Vagina (tissue), 2 donors: ENCODE measurements around the gene DENND1A. TPM values are rescaled to one million over a fixed set of nuclear protein-coding genes. Genes with fewer than 3 reads are reported as not detected.

ENCODE experiments used
- DNase-seq, 2 donors: peaks; one replicate each; pipeline ENCODE4 v3.0.0-alpha.2; 2017; ENCODE audit errors: extremely low spot score in 2 of 2
- H3K27ac ChIP-seq: fragments of 200-600 bp; sonication (generic); one replicate; pipeline ENCODE4 v1.5.1; 2019
- H3K27me3 ChIP-seq: fragments of 200-600 bp; sonication (generic); one replicate; pipeline ENCODE4 v1.5.1; 2019
- H3K36me3 ChIP-seq, 2 donors: fragments of 200-600 bp; sonication (generic); one replicate each; pipeline ENCODE4 v1.5.1; 2017 to 2019
- H3K4me1 ChIP-seq: fragments of 200-600 bp; sonication (generic); one replicate; pipeline ENCODE4 v1.5.1; 2019
- H3K4me3 ChIP-seq, 2 donors: fragments of 200-600 bp; sonication (generic); 1 replicate in 1 of 2; 2 replicates in 1 of 2; pipeline ENCODE4 v1.5.1; 2016 to 2019
- H3K9me3 ChIP-seq: fragments of 200-600 bp; sonication (generic); one replicate; pipeline ENCODE4 v1.5.1; 2019
- POLR2A ChIP-seq, 2 donors: fragments of 450-650 bp; IDR thresholded peaks; one replicate each; pipeline ENCODE4 v1.6.1; 2017; ENCODE audit warnings: antibody characterized with exemption in 2 of 2, mild to moderate bottlenecking in 2 of 2, moderate library complexity in 2 of 2
- POLR2AphosphoS5 ChIP-seq, 2 donors: sonication (generic); formaldehyde crosslinking; IDR thresholded peaks; one replicate each; pipeline ENCODE4 v1.9.0; 2017; ENCODE audit warnings: antibody characterized with exemption in 2 of 2, mild to moderate bottlenecking in 2 of 2, low read depth in 1 of 2; ENCODE audit not compliant: insufficient read depth in 1 of 2
- intact Hi-C: fragments of 100-400 bp; cut with DNase I; formaldehyde crosslinking; loops from one replicate; pipeline ENCODE4 v1.15.1; 2023
- total RNA-seq: library from RNA; depleted of rRNA; stranded (reverse); fragments of >200 nt; gene quantifications from one replicate; pipeline ENCODE4 v1.2.3, GENCODE V29; 2016
- TF ChIP-seq, protein P1 (sequence below), 3 experiments: fragments of 450-650 bp in 2 of 3; fragments of 200-600 bp in 1 of 3; sonication (generic) in 1 of 3; IDR thresholded peaks; one replicate each; pipeline ENCODE4 v1.5.1; 2017 to 2019; ENCODE audit warnings: antibody characterized with exemption in 3 of 3, mild to moderate bottlenecking in 2 of 3, moderate library complexity in 2 of 3

The DENND1A gene
- total RNA-seq, 1 donor from 2014 or later = 20.4 TPM

DNA sequence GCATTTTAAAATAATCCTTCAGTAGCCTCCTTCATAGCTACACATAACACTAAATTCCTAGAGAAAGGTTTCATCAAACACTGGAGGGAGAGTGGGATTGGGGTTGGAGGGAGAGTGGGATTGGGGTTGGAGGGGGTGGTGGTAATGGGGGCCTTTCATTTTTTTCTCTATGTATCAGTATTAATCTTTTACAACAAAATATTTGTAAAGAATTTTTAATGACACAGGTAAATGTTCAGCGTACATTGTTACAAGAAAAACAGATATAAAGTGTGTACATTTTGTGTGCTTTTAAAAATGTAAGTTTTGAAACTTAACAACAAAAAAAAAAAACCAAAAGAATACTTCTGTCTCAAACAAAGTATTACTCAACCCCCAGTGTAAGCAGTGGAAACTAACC, 266.4 kb downstream of the DENND1A start:
- no peaks in the 10 kb centered on the region for H3K9me3 ChIP-seq
- DNase-seq = no peak
- no peak overlapping the region for H3K4me3 ChIP-seq
- intact Hi-C loops = no loop called here
- H3K27me3 ChIP-seq = no peaks in the 10 kb centered on the region
- TF ChIP-seq POLR2AphosphoS5 (IDR thresholded peaks at IDR 0.05; ENCODE audit: insufficient read depth in 1 of 2, low read depth in 1 of 2) = no peak
- TF ChIP-seq, protein P1, sequence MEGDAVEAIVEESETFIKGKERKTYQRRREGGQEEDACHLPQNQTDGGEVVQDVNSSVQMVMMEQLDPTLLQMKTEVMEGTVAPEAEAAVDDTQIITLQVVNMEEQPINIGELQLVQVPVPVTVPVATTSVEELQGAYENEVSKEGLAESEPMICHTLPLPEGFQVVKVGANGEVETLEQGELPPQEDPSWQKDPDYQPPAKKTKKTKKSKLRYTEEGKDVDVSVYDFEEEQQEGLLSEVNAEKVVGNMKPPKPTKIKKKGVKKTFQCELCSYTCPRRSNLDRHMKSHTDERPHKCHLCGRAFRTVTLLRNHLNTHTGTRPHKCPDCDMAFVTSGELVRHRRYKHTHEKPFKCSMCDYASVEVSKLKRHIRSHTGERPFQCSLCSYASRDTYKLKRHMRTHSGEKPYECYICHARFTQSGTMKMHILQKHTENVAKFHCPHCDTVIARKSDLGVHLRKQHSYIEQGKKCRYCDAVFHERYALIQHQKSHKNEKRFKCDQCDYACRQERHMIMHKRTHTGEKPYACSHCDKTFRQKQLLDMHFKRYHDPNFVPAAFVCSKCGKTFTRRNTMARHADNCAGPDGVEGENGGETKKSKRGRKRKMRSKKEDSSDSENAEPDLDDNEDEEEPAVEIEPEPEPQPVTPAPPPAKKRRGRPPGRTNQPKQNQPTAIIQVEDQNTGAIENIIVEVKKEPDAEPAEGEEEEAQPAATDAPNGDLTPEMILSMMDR (IDR thresholded peaks at IDR 0.05) = no peak
- no peak for TF ChIP-seq POLR2A (IDR thresholded peaks at IDR 0.05)
- no peaks in the 10 kb centered on the region for H3K4me1 ChIP-seq
- peaks cover 0 to 11% of the 10 kb centered on the region in 2 donors for H3K36me3 ChIP-seq
- no peak overlapping the region for H3K27ac ChIP-seq

DNA sequence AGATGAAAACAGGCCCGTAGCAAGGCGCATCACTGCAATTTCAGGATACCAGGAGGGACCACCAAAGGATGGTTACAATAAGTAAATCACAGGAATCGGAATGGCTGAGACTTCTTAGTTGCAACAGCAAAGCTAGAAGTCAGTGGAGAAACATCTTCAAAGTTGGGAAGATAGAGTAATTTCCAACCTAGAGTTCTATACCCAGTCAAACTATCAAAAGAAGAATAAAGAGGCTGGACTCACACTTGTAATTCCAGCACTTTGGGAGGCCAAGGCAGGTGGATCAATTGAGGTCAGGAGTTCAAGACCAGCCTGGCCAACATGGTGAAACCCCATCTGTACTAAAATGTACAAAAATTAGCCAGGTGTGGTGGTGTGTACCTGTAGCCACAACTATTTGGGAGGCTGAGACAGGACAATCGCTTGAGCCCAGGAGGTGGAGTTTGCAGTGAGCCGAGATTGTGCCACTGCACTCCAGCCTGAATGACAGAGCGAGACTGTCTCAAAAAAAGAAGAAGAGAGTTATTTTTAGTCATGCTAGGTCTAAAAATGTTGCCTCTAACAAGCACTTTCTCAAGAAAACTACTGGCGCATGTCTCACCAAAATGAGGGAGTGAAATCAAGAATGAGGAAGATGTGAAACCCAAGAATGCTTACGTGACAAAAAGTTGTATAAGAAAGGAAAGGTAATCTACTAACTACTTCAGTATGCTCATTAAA, 267.7 kb downstream of the DENND1A start:
- Histone ChIP-seq H3K4me1 (no peaks in the 10 kb centered on the region), H3K9me3 (no peaks in the 10 kb centered on the region), H3K36me3 (peaks cover 0 to 11% of the 10 kb centered on the region in 2 donors), H3K27me3 (no peaks in the 10 kb centered on the region), H3K4me3 (no peak overlapping the region), H3K27ac (no peak overlapping the region)
- intact Hi-C loops = no loop called here
- TF ChIP-seq POLR2A (IDR thresholded peaks at IDR 0.05) (no peak), POLR2AphosphoS5 (IDR thresholded peaks at IDR 0.05; ENCODE audit: insufficient read depth in 1 of 2, low read depth in 1 of 2) (no peak)
- TF ChIP-seq, protein P1 (IDR thresholded peaks at IDR 0.05) = no peak
- DNase-seq = no peak

DNA sequence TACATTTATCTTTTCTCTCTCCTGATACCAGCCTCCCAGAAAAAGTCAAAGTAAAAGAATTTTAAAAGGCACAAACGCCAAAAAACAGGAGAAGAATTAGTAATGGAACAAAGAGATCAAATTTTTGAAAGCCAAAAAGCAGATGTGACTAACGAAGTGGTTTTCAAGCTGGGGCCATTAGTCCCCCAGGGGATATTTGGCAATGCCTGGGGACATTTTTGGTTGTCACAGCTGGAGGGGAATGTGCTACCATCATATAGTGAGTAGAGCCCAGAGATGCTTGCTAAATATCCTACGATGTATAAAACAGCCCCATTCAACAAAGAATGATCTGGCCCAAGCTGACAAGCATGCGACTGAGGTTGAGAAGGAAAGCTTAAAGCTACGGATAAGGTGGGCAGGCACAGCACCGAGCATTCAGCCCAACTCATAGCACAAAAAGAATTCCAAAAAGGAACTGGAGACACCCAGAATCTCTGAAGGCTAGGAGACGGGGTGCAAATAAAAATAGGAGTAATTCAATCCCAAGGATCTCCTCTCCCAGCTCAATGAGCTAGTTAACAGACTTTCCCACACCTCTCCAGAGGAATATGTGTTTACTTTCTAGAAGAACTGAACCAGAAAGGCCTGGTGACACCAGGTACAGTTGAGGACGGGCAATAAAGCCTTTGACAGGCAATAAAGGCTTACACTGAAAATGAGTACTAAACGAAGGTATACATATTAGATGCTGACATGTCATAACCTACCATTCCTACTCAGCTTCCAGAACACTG, 269.0 kb downstream of the DENND1A start:
- Histone ChIP-seq H3K27ac (no peak overlapping the region), H3K9me3 (no peaks in the 10 kb centered on the region), H3K36me3 (peaks cover 0 to 11% of the 10 kb centered on the region in 2 donors), H3K27me3 (no peaks in the 10 kb centered on the region), H3K4me1 (no peaks in the 10 kb centered on the region), H3K4me3 (no peak overlapping the region)
- intact Hi-C loops = no loop called here
- TF ChIP-seq, protein P1 (IDR thresholded peaks at IDR 0.05) = no peak
- no peak for TF ChIP-seq POLR2AphosphoS5 (IDR thresholded peaks at IDR 0.05; ENCODE audit: insufficient read depth in 1 of 2, low read depth in 1 of 2)
- no peak for TF ChIP-seq POLR2A (IDR thresholded peaks at IDR 0.05)
- no peak for DNase-seq

DNA sequence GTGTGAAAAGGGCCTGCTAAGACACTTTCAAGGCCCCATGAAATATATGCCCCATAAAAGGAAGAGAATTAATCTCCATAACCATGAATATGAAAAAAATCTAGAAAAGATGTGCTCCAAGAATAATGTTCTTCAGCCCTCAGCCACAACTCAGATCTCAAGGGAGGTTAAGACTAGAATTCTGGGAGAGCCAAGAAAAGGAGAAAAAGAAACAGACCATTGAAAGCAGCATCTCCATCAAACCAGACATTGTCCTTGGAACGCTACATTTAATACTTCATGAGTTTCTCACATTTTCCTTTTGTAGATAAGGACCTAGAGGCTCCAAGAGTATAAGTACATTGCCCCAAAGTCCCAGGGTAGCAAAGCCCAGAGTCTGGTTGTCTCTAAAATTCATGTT, 270.6 kb downstream of the DENND1A start:
- H3K4me1 ChIP-seq = no peaks in the 10 kb centered on the region
- intact Hi-C loops = no loop called here
- DNase-seq = no peak
- H3K27ac ChIP-seq = no peak overlapping the region
- TF ChIP-seq POLR2A (IDR thresholded peaks at IDR 0.05) (no peak), POLR2AphosphoS5 (IDR thresholded peaks at IDR 0.05; ENCODE audit: insufficient read depth in 1 of 2, low read depth in 1 of 2) (no peak)
- TF ChIP-seq, protein P1 (IDR thresholded peaks at IDR 0.05) = no peak
- H3K9me3 ChIP-seq = no peaks in the 10 kb centered on the region
- H3K4me3 ChIP-seq = no peak overlapping the region
- peaks cover 0 to 11% of the 10 kb centered on the region in 2 donors for H3K36me3 ChIP-seq
- H3K27me3 ChIP-seq = no peaks in the 10 kb centered on the region

DNA sequence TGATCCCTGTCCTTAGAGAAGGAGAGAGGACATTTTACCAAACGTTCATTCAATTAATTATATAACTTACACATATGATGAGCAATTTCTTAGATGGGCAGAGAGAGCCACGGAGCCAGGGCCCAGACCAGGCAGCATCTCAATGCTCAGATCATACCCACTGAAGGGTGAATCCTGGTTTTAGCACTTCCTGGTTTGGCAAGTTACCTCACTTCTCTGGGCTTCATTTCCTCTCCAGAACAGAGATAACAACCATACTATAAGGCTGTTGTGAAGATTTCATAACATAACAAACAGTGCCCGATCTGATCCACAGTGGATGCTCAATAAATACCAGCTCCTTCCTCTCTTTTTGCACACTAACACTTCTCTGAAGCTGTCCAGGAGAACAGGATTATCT, 271.1 kb downstream of the DENND1A start:
- Histone ChIP-seq H3K4me1 (no peaks in the 10 kb centered on the region), H3K27me3 (no peaks in the 10 kb centered on the region), H3K4me3 (no peak overlapping the region), H3K36me3 (peaks cover 0 to 11% of the 10 kb centered on the region in 2 donors), H3K27ac (no peak overlapping the region), H3K9me3 (no peaks in the 10 kb centered on the region)
- intact Hi-C loops = no loop called here
- TF ChIP-seq POLR2A (IDR thresholded peaks at IDR 0.05) (no peak), POLR2AphosphoS5 (IDR thresholded peaks at IDR 0.05; ENCODE audit: insufficient read depth in 1 of 2, low read depth in 1 of 2) (no peak)
- TF ChIP-seq, protein P1 (IDR thresholded peaks at IDR 0.05) = no peak
- DNase-seq = no peak
